ENCODE data around the gene CSNK1D. TPM values are rescaled to one million over a fixed set of nuclear protein-coding genes. Genes with fewer than 3 reads are reported as not detected.

The CSNK1D gene
- total RNA-seq, 1 experiment from 2014 or later = 137 TPM

DNA sequence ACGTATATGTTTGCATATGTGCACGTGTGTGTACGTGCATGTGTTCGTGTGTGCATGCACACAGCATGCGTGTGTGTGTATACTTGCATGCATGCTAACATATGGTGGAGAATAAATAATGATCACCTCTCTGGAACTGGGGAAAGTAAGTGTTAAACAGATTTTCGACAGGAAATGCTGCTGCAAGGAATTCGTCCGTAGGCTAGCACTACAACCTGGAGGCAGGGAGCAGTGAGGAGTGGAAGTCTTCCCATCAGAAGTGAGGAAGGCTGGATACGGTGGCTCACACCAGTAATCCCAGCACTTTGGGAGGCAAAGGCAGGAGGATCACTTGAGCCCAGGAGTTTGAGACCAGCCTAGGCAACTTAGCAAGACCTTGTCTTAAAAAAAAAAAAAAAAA lies 4.8 kb upstream of the CSNK1D start:
- no peak for DNase-seq
- Histone ChIP-seq H2AFZ (ENCODE audit: low read length) (no peak overlapping the region), H3K4ac (ENCODE audit: low read depth, low read length) (no peak overlapping the region), H3K23me2 (ENCODE audit: insufficient read length, low read depth, low read length, poor library complexity, severe bottlenecking) (no peaks in the 10 kb centered on the region), H3K56ac (ENCODE audit: insufficient read length, low read depth, low read length) (no peak overlapping the region), H2BK15ac (ENCODE audit: low read depth, low read length) (no peak overlapping the region), H3K79me1 (ENCODE audit: insufficient read depth, low read depth, low read length, poor library complexity, severe bottlenecking) (no peaks in the 10 kb centered on the region), H4K91ac (ENCODE audit: insufficient read length, low read depth, low read length) (no peak overlapping the region), H3K27me3 (ENCODE audit: insufficient read depth, low read length) (no peaks in the 10 kb centered on the region), H2BK12ac (ENCODE audit: insufficient read length, low read depth, low read length) (no peak overlapping the region), H3K14ac (ENCODE audit: insufficient read depth, low read length) (no peak overlapping the region), H4K5ac (ENCODE audit: insufficient read length, low read depth, low read length) (no peak overlapping the region), H2BK20ac (ENCODE audit: low read depth, low read length, poor library complexity, severe bottlenecking) (no peak overlapping the region), H3K9me3 (ENCODE audit: control insufficient read depth, low read depth, low read length) (no peaks in the 10 kb centered on the region), H2BK120ac (ENCODE audit: low read depth, low read length, poor library complexity, severe bottlenecking) (no peak overlapping the region), H2AK5ac (ENCODE audit: insufficient read length, low read length) (no peak overlapping the region), H3K4me2 (ENCODE audit: insufficient read depth, insufficient read length, low read length) (no peak overlapping the region), H3K18ac (ENCODE audit: insufficient read length, low read depth, low read length) (no peak overlapping the region), H3T11ph (ENCODE audit: low read length) (no peak overlapping the region), H3K4me1 (ENCODE audit: insufficient read depth, low read length) (peaks cover 3% of the 10 kb centered on the region; the same call in 1 of the 2 replicates), H3K27ac (ENCODE audit: insufficient read length, low read depth, low read length) (no peak overlapping the region), H3K79me2 (ENCODE audit: insufficient read depth, low read length) (no peaks in the 10 kb centered on the region), H4K20me1 (ENCODE audit: control insufficient read depth, insufficient read depth, insufficient read length) (peaks cover 4% of the 10 kb centered on the region), H4K8ac (replicated peaks; ENCODE audit: insufficient read length, low read depth, low read length) (no peak overlapping the region), H3K23ac (ENCODE audit: insufficient read length, low read depth, low read length) (no peak overlapping the region), H2BK5ac (ENCODE audit: insufficient read length, low read length) (no peak overlapping the region), H3K9ac (ENCODE audit: extremely low read depth, insufficient read length, low read length) (no peak overlapping the region)
- Mint-ChIP-seq H3K9me3 (peaks cover 0 to 5% of the 10 kb centered on the region in 2 experiments; a peak in 3 of 5 replicates), H3K4me1 (peaks cover 18 to 35% of the 10 kb centered on the region in 2 experiments), H3K36me3 (ENCODE audit: insufficient read depth in 1 of 3, low read depth in 3 of 3) (no peaks in the 10 kb centered on the region), H3K4me3 (peak overlapping the region in 1 of 2 experiments; percentile 38; a peak in 1 of 5 replicates), H3K27me3 (ENCODE audit: low read depth) (peaks cover 25% of the 10 kb centered on the region), H3K27ac (no peak overlapping the region; a peak in 1 of 7 replicates)
- TF ChIP-seq, protein P1, sequence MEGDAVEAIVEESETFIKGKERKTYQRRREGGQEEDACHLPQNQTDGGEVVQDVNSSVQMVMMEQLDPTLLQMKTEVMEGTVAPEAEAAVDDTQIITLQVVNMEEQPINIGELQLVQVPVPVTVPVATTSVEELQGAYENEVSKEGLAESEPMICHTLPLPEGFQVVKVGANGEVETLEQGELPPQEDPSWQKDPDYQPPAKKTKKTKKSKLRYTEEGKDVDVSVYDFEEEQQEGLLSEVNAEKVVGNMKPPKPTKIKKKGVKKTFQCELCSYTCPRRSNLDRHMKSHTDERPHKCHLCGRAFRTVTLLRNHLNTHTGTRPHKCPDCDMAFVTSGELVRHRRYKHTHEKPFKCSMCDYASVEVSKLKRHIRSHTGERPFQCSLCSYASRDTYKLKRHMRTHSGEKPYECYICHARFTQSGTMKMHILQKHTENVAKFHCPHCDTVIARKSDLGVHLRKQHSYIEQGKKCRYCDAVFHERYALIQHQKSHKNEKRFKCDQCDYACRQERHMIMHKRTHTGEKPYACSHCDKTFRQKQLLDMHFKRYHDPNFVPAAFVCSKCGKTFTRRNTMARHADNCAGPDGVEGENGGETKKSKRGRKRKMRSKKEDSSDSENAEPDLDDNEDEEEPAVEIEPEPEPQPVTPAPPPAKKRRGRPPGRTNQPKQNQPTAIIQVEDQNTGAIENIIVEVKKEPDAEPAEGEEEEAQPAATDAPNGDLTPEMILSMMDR (conservative IDR thresholded peaks at IDR 0.05) = no peak
- no CpG with 5 or more reads among the region's 9 CpGs for whole genome bisulfite sequencing (ENCODE audit: extremely low coverage, insufficient read length, low lambda C conversion rate)

All from H9 (cell line).